GM12891 (cell line): ENCODE measurements around the gene KIF1A.

Experiments used
- DNase-seq: peaks from one replicate; pipeline ENCODE4 v3.0.0; 2011; ENCODE audit warnings: low spot score; ENCODE audit not compliant: insufficient read length
- FAIRE-seq: peaks from 2 replicates; lab custom pipeline; 2011; peaks lifted over from hg19 to GRCh38; lab: Jason Lieb, UNC
- PAX5 ChIP-seq: IDR thresholded peaks from 2 replicates; pipeline ENCODE4 v1.6.1; 2011; ENCODE audit warnings: low read length, moderate library complexity, mild to moderate bottlenecking; ENCODE audit not compliant: insufficient read depth, severe bottlenecking
- POLR2A ChIP-seq: IDR thresholded peaks from 2 replicates; pipeline ENCODE4 v1.6.1; 2011; ENCODE audit warnings: low read depth, low read length, control low read depth
- POLR2AphosphoS5 ChIP-seq: IDR thresholded peaks from 2 replicates; pipeline ENCODE4 v1.6.1; 2011; ENCODE audit warnings: low read depth, low read length, control low read depth
- POU2F2 ChIP-seq: IDR thresholded peaks from 2 replicates; pipeline ENCODE4 v1.6.1; 2011; ENCODE audit warnings: low read depth, mild to moderate bottlenecking, control low read depth, low read length, moderate library complexity
- SPI1 ChIP-seq: IDR thresholded peaks from 2 replicates; pipeline ENCODE4 v1.6.1; 2011; ENCODE audit warnings: low read depth, low read length, control low read depth
- TAF1 ChIP-seq: IDR thresholded peaks from 2 replicates; pipeline ENCODE4 v1.6.1; 2011; ENCODE audit warnings: low read depth, low read length, control low read depth

Gene KIF1A

DNA sequence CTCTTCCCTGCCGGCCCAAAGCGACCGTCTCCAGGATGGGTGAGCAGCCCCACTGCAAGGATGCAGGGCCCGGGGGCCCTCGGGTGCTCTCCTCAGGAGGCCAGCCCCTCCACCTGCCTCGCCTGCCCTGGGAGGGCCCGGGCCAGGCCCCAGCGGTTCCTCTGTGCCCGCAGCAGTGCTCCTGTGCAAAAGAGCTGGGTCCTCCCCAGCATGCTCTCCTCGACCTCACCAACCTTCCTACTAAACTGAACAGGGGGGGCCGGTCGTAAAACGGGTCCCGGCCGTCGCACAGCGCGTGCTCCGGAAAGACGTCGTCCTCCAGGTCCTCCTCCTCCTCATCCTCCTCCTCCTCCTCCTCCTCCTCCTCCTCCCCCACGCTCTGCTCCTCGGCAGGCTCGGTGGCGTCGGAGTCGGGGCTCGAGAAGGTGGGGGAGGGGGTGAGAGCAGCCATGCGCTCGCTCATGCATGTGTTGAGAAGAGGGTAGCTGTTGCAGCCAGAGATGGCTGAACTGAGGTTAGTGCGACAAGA, 62.9 kb downstream of the KIF1A start:
- DNase-seq = no peak
- no peak for FAIRE-seq
- TF ChIP-seq TAF1 = no peak

DNA sequence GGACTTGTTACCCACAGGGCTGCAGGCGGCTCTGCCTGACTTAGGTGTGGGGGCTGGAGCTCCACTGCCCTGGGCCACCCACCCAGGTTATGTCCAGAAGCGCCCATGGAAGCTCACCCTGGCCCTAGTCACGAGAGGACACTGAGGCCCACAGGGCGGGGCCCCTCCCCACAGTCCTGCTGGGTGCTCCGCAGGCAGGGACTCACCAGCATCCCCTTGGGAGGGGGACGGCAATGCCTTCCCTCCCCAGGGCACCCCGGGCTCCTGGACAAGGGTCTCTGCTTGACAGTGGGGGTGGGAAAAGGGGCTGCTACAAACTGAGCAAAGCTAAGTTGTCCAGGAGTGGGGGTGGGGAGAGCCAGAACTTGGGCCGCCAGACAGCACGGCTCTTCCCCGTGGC, 67.8 kb downstream of the KIF1A start:
- no peak for FAIRE-seq
- no peak for DNase-seq
- TF ChIP-seq SPI1 = no peak
- TF ChIP-seq PAX5 = no peak
- no peak for TF ChIP-seq POU2F2
- no peak for TF ChIP-seq POLR2AphosphoS5
- no peak for TF ChIP-seq POLR2A

DNA sequence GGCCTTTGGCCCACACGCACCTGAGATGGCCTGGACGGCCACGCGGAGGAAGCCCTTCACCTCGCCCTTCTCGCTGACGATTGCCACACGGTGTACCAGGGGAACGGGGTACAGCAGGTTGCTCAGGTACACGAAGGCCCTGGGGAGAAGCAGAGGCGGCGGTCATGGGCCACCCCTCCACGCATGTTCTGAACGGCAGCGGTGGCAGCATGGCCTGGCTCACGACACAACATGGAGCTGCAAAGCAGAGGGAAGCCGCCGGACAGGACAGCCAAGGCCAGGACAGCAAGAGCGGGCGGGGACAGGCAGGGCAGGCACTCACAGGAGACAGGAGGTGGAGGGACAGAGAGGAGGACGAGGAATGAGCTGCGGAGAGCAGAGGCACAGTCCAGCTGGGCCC, 69.6 kb downstream of the KIF1A start:
- TF ChIP-seq POU2F2 (no peak), TAF1 (no peak), PAX5 (no peak), POLR2AphosphoS5 (no peak), POLR2A (no peak), SPI1 (no peak)
- no peak for FAIRE-seq
- no peak for DNase-seq

DNA sequence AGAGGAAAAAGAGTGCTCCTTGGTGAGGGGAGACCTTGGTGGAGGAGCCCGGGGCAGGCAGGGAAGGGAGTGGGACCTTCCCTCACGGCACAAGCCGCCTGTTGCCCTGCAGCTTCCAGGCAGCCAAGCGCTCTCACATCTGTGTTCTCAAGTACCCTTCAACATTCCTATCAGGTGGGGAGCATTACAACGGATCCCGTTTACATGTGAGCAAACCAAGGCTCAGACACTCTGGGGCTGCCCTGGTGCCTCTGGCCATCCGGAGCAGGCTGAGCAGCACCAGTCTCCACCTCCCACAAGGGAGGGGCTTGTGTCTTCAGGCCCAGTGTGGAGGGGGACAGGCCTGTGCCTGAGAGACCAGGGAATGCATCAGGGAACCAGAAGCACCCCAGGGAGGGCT, 70.5 kb downstream of the KIF1A start:
- FAIRE-seq (no peak), DNase-seq (no peak)
- TF ChIP-seq POLR2AphosphoS5 (no peak), POU2F2 (no peak), PAX5 (no peak), POLR2A (no peak), TAF1 (no peak), SPI1 (no peak)

DNA sequence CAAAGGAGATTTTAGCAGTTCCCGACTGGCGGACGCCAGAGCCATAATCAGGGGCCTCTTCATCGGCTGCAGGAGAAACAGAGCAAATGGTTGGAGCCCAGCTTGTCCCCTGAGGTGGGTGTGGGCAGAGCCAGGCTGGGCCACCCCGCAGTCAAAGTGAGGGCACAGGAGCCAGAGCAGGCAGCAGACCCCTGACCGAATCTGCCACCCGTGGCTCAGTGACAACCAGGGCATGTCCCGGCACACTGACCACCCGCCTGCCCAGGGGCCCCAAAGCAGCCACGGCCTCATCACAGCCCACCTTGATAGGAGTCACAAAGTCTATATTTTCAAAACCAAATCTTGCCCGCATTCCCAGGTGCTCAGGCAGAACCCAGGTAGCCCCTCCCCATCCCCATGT, 72.8 kb downstream of the KIF1A start:
- no peak for TF ChIP-seq POU2F2
- TF ChIP-seq SPI1 = no peak
- no peak for TF ChIP-seq POLR2AphosphoS5
- TF ChIP-seq TAF1 = no peak
- no peak for TF ChIP-seq POLR2A
- TF ChIP-seq PAX5 = no peak
- no peak for FAIRE-seq
- DNase-seq = no peak

DNA sequence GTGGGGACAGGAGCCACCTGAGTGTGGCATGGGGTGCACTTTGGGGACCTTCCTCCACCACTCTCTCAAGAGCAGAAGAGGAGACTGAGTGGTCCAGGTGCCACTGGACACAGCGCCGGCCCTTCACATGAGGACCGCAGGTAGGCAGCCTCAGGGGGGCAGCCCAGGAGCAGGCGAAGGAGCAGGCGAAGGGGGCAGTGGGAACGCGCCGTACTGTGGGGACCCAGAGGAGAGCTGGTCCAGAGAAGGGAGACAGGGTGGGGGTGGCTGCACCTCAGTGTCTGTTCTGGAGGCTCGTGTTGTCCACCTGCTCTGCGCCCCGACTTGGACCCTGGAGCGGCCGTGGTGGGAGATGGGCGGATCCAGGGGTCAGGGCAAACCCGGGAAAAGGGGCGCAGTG, 73.3 kb downstream of the KIF1A start:
- DNase-seq (no peak), FAIRE-seq (no peak)
- TF ChIP-seq SPI1 (no peak), POLR2A (no peak), POU2F2 (no peak), PAX5 (no peak), POLR2AphosphoS5 (no peak), TAF1 (no peak)

DNA sequence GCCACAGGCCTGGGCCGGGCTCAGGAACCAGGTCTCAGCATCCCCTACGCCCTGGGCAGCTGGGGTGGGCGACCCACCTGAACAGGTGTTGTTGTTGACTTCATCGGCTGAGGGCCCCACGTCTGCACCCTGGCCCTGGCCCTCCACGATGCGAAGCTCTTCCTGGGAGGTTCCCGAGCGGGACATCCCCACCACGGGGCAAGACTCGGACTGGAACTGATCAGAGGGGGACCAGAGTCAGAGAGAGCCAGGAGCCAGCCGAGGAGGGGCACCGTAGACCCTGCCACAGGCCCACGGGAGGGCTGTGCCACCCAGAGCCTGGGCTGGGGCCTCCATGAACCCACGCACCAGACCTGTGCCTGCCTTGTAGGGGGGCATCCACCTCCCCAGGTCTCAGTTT, 74.1 kb downstream of the KIF1A start:
- no peak for FAIRE-seq
- no peak for DNase-seq
- TF ChIP-seq PAX5 (no peak), POLR2AphosphoS5 (no peak), TAF1 (no peak), SPI1 (no peak), POLR2A (no peak), POU2F2 (no peak)

DNA sequence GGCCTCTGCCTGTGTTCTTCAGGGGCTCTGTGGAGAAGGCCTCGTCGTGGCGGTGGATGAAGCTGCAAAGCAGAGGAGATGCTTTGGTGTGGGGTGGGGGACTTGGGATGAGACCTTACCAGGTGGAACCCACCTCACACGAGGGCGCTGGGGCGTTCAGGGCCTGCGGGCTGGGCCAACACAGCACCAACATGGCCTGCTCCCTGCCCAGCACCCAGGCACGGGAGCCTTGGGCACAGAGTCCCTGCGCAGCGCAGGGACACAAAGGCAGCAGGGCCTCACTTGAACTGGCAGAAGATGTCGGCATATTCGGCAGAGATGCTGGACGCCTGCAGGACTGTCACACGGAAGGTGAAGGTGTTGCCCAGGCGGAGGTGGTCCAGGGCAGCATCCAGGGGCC, 74.6 kb downstream of the KIF1A start:
- DNase-seq (no peak), FAIRE-seq (no peak)
- no peak for TF ChIP-seq POU2F2
- TF ChIP-seq TAF1 = no peak

DNA sequence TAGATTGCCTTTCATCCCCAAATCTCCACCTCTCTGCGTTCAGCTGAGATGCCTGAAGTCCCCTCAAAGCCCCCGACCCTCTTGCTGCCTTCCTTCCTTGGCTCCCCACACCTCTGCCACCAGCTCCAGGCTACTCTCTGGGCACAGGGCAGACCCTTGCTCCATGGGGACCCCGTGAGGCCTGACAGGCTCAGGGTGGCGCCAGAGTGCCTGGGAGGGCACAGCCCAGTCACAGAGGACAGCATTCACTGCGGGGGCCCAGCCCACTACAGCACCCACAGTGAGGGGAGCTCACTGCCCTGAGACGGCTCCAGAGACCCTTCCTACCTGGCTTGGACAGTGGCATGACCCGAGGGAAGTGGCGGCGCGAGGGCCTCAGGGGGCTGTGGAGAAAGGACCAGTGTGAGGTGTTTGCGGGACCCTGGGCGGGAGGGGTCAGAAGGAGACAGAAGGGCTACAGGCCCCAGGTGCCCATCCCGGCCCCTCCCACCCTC, 77.4 kb downstream of the KIF1A start:
- no peak for TF ChIP-seq SPI1
- TF ChIP-seq PAX5 = no peak
- TF ChIP-seq POU2F2 = no peak
- no peak for TF ChIP-seq POLR2A
- no peak for TF ChIP-seq TAF1
- TF ChIP-seq POLR2AphosphoS5 = no peak
- FAIRE-seq (no peak), DNase-seq (no peak)

DNA sequence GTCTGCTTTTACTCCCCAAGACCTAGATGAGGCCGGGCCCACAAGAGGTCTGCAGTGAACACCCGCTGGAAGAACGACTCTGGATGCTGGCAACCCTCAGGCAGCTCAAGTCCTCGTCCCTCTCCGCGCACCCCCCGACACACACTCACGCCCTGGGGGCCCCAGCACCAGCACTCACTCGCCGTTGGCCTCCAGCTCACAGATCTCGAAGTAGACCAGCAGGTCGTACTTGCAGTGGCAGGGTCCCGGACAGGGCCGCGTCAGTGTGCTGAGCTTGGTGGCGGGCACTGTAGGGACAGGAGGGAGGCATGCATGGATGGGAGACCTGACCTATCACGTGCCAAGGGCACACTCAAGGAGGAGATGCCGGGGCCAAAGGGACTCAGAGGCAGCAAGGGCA, 78.9 kb downstream of the KIF1A start:
- TF ChIP-seq POU2F2 (no peak), POLR2AphosphoS5 (no peak), POLR2A (no peak), PAX5 (no peak), SPI1 (no peak), TAF1 (no peak)
- DNase-seq = no peak
- FAIRE-seq = no peak

DNA sequence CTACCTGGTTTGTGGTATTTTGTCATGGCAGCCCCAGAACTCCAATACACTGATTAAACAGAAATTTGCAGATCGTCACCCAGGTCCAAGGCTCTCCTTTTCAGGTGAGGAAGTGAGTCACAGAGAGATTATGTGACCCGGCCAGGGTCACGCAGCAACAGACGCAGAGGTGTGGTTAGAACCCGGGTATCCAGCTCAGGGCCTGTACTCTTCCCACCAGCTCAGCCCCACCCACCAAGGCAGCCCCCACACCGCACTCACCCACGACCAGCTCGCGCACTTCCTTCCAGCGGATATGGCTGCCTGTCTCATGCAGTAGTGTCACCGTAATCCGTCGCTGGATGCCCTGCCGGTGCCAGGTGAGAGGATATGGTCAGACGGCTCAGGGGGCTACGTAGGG, 80.2 kb downstream of the KIF1A start:
- FAIRE-seq = no peak
- DNase-seq = no peak
- TF ChIP-seq POU2F2 = no peak
- TF ChIP-seq PAX5 = no peak
- no peak for TF ChIP-seq POLR2AphosphoS5
- no peak for TF ChIP-seq SPI1
- no peak for TF ChIP-seq POLR2A
- TF ChIP-seq TAF1 = no peak

DNA sequence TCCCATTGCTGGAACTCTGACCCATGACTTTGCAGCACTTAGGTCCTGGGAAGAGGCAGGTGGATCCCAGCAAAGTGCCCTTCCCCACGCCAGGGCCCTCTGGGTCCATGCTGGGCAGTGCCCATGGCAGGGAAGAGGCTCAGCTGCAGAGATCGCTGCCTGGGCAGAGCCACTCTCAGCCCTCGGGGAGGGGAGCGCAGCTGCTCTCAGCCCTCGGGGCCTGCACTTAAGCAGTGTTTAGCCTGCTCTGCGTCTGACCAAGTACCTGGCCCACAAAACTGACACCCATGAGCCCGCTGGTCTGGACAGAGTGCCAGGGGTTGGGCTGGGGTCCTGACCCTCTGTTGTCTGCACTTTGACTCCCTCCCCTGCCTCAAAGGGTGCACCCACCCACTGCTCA, 82.1 kb downstream of the KIF1A start:
- TF ChIP-seq TAF1 = no peak
- DNase-seq = no peak

More for the DNA sequence above, 82.1 kb downstream of the KIF1A start:
- no peak for FAIRE-seq
